B cell (primary cell): Measurements from ENCODE around the gene ZDHHC21. TPM values are rescaled to one million over a fixed set of nuclear protein-coding genes. Genes with fewer than 3 reads are reported as not detected.

Experiments
- ATAC-seq: fragments of 200-7000 bp; cut with Tn5 transposase; one replicate; pipeline ENCODE4 v1.10.0; 2021; ENCODE audit warnings: low read depth, mild to moderate bottlenecking, moderate number of reproducible peaks, moderate library complexity
- CTCF ChIA-PET: fragments of 350-600 bp; sonication (Branson Sonifier 250); formaldehyde crosslinking; loops from one replicate; lab custom pipeline; 2021; ENCODE audit warnings: antibody characterized with exemption, inconsistent platforms; lab: Charles Lee
- POLR2A ChIA-PET: fragments of 350-600 bp; sonication (Branson Sonifier 250); formaldehyde crosslinking; loops from one replicate; lab custom pipeline; 2021; ENCODE audit warnings: antibody characterized with exemption; lab: Charles Lee
- DNase-seq: peaks from one replicate; pipeline ENCODE4 v3.0.0; 2013
- H2AFZ ChIP-seq: 2 replicates; pipeline ENCODE4 v1.6.1; 2012; ENCODE audit warnings: mild to moderate bottlenecking, low read depth, low read length; ENCODE audit not compliant: insufficient read depth, poor library complexity, severe bottlenecking
- H3K27ac ChIP-seq, 2 donors: 1 replicate in 1 of 2; 2 replicates in 1 of 2; pipeline ENCODE4 v1.5.1; 2012 to 2013; ENCODE audit warnings: low read length in 2 of 2, mild to moderate bottlenecking in 2 of 2, moderate library complexity in 1 of 2
- H3K27me3 ChIP-seq, 4 experiments: fragments of 200-600 bp in 1 of 4; sonication (generic) in 1 of 4; replicated peaks in 1 of 4; 1 replicate in 2 of 4; 2 replicates in 2 of 4; pipeline versions ENCODE4 v1.6.1 to v1.7.0; 2013 to 2016; ENCODE audit warnings: low read length in 3 of 4, mild to moderate bottlenecking in 2 of 4, mixed read lengths in 1 of 4, moderate library complexity in 1 of 4; ENCODE audit not compliant: insufficient read depth in 4 of 4, control insufficient read depth in 3 of 4; ENCODE audit errors: control extremely low read depth in 1 of 4
- H3K36me3 ChIP-seq, 2 experiments: replicated peaks in 1 of 2; 1 replicate in 1 of 2; 2 replicates in 1 of 2; pipeline versions ENCODE4 v1.6.1 to v1.7.1; 2013; ENCODE audit warnings: low read length in 1 of 2; ENCODE audit not compliant: insufficient read depth in 2 of 2, control insufficient read depth in 1 of 2; ENCODE audit errors: control extremely low read depth in 1 of 2, extremely low read depth in 1 of 2
- H3K4me1 ChIP-seq, 2 donors: fragments of 200-600 bp in 1 of 2; sonication (generic) in 1 of 2; 1 replicate in 1 of 2; 2 replicates in 1 of 2; pipeline versions ENCODE4 v1.5.1 to v1.6.1; 2013 to 2017; ENCODE audit warnings: low read length in 2 of 2; ENCODE audit not compliant: control insufficient read depth in 2 of 2, insufficient read depth in 2 of 2
- H3K4me2 ChIP-seq: replicated peaks from 2 replicates; pipeline ENCODE3; 2012; ENCODE audit warnings: mild to moderate bottlenecking, low read depth, low read length; ENCODE audit not compliant: poor library complexity, severe bottlenecking
- H3K4me3 ChIP-seq, 5 experiments: fragments of 200-600 bp in 1 of 5; sonication (generic) in 1 of 5; 1 replicate in 3 of 5; 2 replicates in 2 of 5; pipeline versions ENCODE4 v1.5.1 to v1.7.0; 2011 to 2016; ENCODE audit warnings: low read length in 4 of 5, mild to moderate bottlenecking in 4 of 5, low read depth in 2 of 5, control low read depth in 1 of 5, moderate library complexity in 1 of 5; ENCODE audit not compliant: insufficient read depth in 1 of 5; ENCODE audit errors: control extremely low read depth in 1 of 5, extremely low read depth in 1 of 5
- H3K79me2 ChIP-seq: fragments of 200-600 bp; sonication (generic); one replicate; pipeline ENCODE4 v1.6.0; 2016; ENCODE audit warnings: low read length; ENCODE audit not compliant: control insufficient read depth, insufficient read depth
- H3K9ac ChIP-seq: fragments of 200-600 bp; sonication (generic); 2 replicates; pipeline ENCODE4 v1.6.1; 2017; ENCODE audit warnings: mild to moderate bottlenecking, low read length, moderate library complexity
- H3K9me3 ChIP-seq, 3 donors: one replicate each; pipeline versions ENCODE4 v1.6.1 to v1.7.1; 2013; ENCODE audit warnings: low read length in 2 of 3; ENCODE audit not compliant: control insufficient read depth in 2 of 3, insufficient read depth in 1 of 3; ENCODE audit errors: control extremely low read depth in 1 of 3
- H4K20me1 ChIP-seq: 2 replicates; pipeline ENCODE4 v1.6.0; 2012; ENCODE audit warnings: mild to moderate bottlenecking, low read length; ENCODE audit not compliant: insufficient read depth, control insufficient read depth, poor library complexity, severe bottlenecking
- H3K27ac Mint-ChIP-seq: one replicate; pipeline ENCODE4 v1.8.0; 2021; ENCODE audit warnings: mixed read lengths
- H3K27me3 Mint-ChIP-seq: one replicate; pipeline ENCODE4 v1.8.0; 2021; ENCODE audit warnings: mixed read lengths
- H3K4me1 Mint-ChIP-seq: one replicate; pipeline ENCODE4 v1.8.0; 2021; ENCODE audit warnings: mixed read lengths
- H3K4me3 Mint-ChIP-seq: one replicate; pipeline ENCODE4 v1.8.0; 2021; ENCODE audit warnings: mixed read lengths
- H3K9me3 Mint-ChIP-seq: one replicate; pipeline ENCODE4 v1.8.0; 2022; ENCODE audit warnings: mixed read lengths; ENCODE audit not compliant: insufficient read depth
- EZH2 ChIP-seq: IDR thresholded peaks from 2 replicates; pipeline ENCODE4 v1.6.1; 2012; ENCODE audit warnings: borderline replicate concordance, low read depth, mild to moderate bottlenecking, moderate library complexity, low read length; ENCODE audit not compliant: insufficient read depth, poor library complexity, severe bottlenecking
- WGBS: methylation state at CpG from one replicate; pipeline ENCODE4 v1.1.5; 2013; ENCODE audit warnings: missing lambda C conversion rate; ENCODE audit not compliant: insufficient coverage; 5-methylcytosine and 5-hydroxymethylcytosine counted together
- intact Hi-C: fragments of 100-400 bp; cut with micrococcal nuclease; formaldehyde crosslinking; loops from one replicate; pipeline ENCODE4 v1.10.0; 2022
- polyA plus RNA-seq: library from polyadenylated mRNA; depleted of rRNA; stranded (reverse); fragments of >200 nt; gene quantifications from 2 replicates; pipeline ENCODE4 v1.2.3, GENCODE V29; 2012
- total RNA-seq, 2 donors: library from RNA; stranded (reverse); fragments of 120-200 nt in 1 of 2; gene quantifications; 1 replicate in 1 of 2; 2 replicates in 1 of 2; pipeline versions ENCODE4 v1.2.3 to v1.2.4, GENCODE V29; 2013 to 2022
- TF ChIP-seq, protein P1 (sequence below): fragments of 200-600 bp; IDR thresholded peaks from one replicate; pipeline ENCODE4 v1.8.0; 2022; ENCODE audit warnings: antibody characterized with exemption, mild to moderate bottlenecking

ZDHHC21 gene
- total and polyA plus RNA-seq, 2 donors (not counting 1 experiment from before 2014, with no cell fraction given): 10.3 to 39.7 TPM

DNA sequence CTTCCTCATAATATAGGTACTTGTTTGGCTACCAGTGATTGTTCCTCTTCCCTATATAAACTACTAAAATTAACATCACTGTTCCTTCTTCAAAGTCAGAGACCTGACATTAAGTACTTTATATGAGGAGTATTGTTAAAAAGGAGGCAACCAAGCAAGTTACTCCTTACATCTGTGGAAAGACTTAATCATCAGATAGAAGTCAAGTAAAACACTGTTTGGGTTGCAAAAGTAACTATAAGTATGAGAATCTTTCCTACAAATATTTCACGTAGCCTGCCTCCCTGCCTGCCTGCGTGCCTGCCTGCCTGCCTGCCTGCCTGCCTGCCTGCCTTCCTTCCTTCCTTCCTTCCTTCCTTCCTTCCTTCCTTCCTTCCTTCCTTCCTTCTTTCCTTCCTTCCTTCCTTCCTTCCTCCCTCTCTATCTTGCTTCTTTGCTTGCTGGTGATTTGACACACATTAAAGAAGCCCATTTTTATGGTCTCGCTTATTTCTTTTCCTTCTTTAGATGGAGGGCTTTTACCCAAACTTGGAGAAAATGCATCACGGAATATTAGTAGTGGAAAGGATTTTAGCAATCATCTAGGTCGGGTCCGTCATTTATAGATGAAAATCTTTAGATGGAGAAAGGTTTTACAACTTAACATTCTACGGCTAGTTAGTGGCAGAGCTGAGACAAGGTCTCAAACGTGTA, 26.1 kb upstream of the ZDHHC21 start:
- Histone ChIP-seq H3K27me3 (peaks cover 0 to 21% (median 7%) of the 10 kb centered on the region in 4 experiments), H3K4me1 (no peaks in the 10 kb centered on the region), H3K27ac (no peak overlapping the region), H3K4me2 (no peak overlapping the region), H3K79me2 (no peaks in the 10 kb centered on the region), H4K20me1 (no peaks in the 10 kb centered on the region), H3K9me3 (peaks cover 0 to 2% (median 0%) of the 10 kb centered on the region in 3 donors), H3K4me3 (no peak overlapping the region), H2AFZ (no peak overlapping the region), H3K36me3 (no peaks in the 10 kb centered on the region), H3K9ac (no peak overlapping the region)
- ChIA-PET POLR2A (no interaction called here), CTCF (no interaction called here)
- H3K27ac Mint-ChIP-seq: no peak overlapping the region
- intact Hi-C loops: no loop called here
- no peaks in the 10 kb centered on the region for H3K4me1 Mint-ChIP-seq
- H3K9me3 Mint-ChIP-seq: no peaks in the 10 kb centered on the region
- H3K27me3 Mint-ChIP-seq: peaks cover 30% of the 10 kb centered on the region
- ATAC-seq: no peak
- H3K4me3 Mint-ChIP-seq: no peak overlapping the region
- WGBS: 64% methylated on average over 2 of the region's 8 CpGs
- TF ChIP-seq, protein P1, sequence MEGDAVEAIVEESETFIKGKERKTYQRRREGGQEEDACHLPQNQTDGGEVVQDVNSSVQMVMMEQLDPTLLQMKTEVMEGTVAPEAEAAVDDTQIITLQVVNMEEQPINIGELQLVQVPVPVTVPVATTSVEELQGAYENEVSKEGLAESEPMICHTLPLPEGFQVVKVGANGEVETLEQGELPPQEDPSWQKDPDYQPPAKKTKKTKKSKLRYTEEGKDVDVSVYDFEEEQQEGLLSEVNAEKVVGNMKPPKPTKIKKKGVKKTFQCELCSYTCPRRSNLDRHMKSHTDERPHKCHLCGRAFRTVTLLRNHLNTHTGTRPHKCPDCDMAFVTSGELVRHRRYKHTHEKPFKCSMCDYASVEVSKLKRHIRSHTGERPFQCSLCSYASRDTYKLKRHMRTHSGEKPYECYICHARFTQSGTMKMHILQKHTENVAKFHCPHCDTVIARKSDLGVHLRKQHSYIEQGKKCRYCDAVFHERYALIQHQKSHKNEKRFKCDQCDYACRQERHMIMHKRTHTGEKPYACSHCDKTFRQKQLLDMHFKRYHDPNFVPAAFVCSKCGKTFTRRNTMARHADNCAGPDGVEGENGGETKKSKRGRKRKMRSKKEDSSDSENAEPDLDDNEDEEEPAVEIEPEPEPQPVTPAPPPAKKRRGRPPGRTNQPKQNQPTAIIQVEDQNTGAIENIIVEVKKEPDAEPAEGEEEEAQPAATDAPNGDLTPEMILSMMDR: no peak
- no peak for TF ChIP-seq EZH2
- DNase-seq: no peak

DNA sequence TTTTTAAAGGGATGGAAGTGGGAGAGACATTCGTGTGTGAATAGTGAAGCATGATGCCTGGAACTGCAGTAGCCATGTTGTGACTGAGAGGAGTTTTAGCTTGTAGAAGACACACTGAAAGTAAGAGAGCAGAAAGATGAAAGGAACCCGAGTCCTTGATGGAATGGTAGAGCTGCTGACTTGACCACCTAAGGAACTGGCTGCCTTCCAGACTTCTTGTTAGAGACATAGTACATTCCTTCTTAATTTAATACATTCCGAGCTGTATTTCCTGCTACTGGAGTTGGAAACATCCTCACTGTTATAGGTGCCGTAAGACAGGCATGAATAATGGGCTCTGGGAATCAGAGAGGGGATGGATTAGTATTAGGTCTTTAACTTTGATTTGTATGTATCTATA, 21.9 kb upstream of the ZDHHC21 start:
- DNase-seq (no peak), ATAC-seq (no peak)
- Histone ChIP-seq H2AFZ (no peak overlapping the region), H3K79me2 (no peaks in the 10 kb centered on the region), H3K9me3 (peaks cover 0 to 2% (median 2%) of the 10 kb centered on the region in 3 donors), H3K27me3 (peaks cover 0 to 12% (median 3%) of the 10 kb centered on the region in 4 experiments), H4K20me1 (no peaks in the 10 kb centered on the region), H3K27ac (no peak overlapping the region), H3K4me3 (no peak overlapping the region), H3K4me1 (peaks cover 7 to 9% of the 10 kb centered on the region in 2 donors), H3K9ac (no peak overlapping the region), H3K4me2 (no peak overlapping the region), H3K36me3 (no peaks in the 10 kb centered on the region)
- intact Hi-C loops: no loop called here
- TF ChIP-seq, protein P1: no peak
- TF ChIP-seq EZH2: no peak
- peaks cover 10% of the 10 kb centered on the region for H3K4me1 Mint-ChIP-seq
- peaks cover 20% of the 10 kb centered on the region for H3K27me3 Mint-ChIP-seq
- ChIA-PET CTCF (no interaction called here), POLR2A (no interaction called here)
- no CpG with 5 or more reads among the region's 4 CpGs for WGBS
- no peak overlapping the region for H3K27ac Mint-ChIP-seq
- no peak overlapping the region for H3K4me3 Mint-ChIP-seq
- peaks cover under 1% of the 10 kb centered on the region for H3K9me3 Mint-ChIP-seq
